Adrenal gland (tissue), 12 donors: ENCODE data around the gene CGB1. TPM values are rescaled to one million over a fixed set of nuclear protein-coding genes. Genes with fewer than 3 reads are reported as not detected.

ENCODE experiments used
- DNase-seq, 7 donors: peaks; one replicate each; pipeline ENCODE4 v3.0.0-alpha.2; 2019 to 2020
- H3K27ac ChIP-seq, 5 donors: fragments of 200-600 bp; sonication (generic) in 4 of 5; 1 replicate in 3 of 5; 2 replicates in 2 of 5; pipeline versions ENCODE4 v1.5.1 to v1.8.0; 2016 to 2020; ENCODE audit warnings: mild to moderate bottlenecking in 1 of 5
- H3K27me3 ChIP-seq: fragments of 200-600 bp; 2 replicates; pipeline ENCODE4 v1.8.0; 2021
- H3K36me3 ChIP-seq, 2 donors: fragments of 200-600 bp; replicated peaks in 1 of 2; 1 replicate in 1 of 2; 2 replicates in 1 of 2; pipeline versions ENCODE4 v1.5.1 to v1.8.0; 2018 to 2022
- H3K4me1 ChIP-seq, 2 donors: fragments of 200-600 bp; replicated peaks in 1 of 2; 1 replicate in 1 of 2; 2 replicates in 1 of 2; pipeline versions ENCODE4 v1.5.1 to v1.8.0; 2018 to 2021
- H3K4me3 ChIP-seq, 4 donors: fragments of 200-600 bp; sonication (generic) in 3 of 4; one replicate each; pipeline ENCODE4 v1.5.1; 2016 to 2018
- H3K9me3 ChIP-seq, 3 donors: fragments of 200-600 bp; sonication (generic) in 1 of 3; replicated peaks in 1 of 3; 1 replicate in 2 of 3; 2 replicates in 1 of 3; pipeline versions ENCODE4 v1.5.1 to v1.8.0; 2016 to 2021
- POLR2A ChIP-seq, 2 donors: fragments of 450-650 bp; IDR thresholded peaks; one replicate each; pipeline ENCODE4 v1.6.1; 2017; ENCODE audit warnings: antibody characterized with exemption in 2 of 2, mild to moderate bottlenecking in 2 of 2, moderate library complexity in 1 of 2
- WGBS, 4 donors: extraction: QIAGEN DNeasy Blood & Tissue Kit in 2 of 4; methylation state at CpG; one replicate each; pipeline versions ENCODE4 v1.1.5 to v1.1.7; 2013 to 2017; 5-methylcytosine and 5-hydroxymethylcytosine counted together
- intact Hi-C, 2 donors: fragments of 100-400 bp; cut with DNase I; formaldehyde crosslinking; loops; one replicate each; pipeline versions ENCODE4 v1.14.1 to v1.15.0; 2022 to 2023
- polyA plus RNA-seq, 3 donors: library from polyadenylated mRNA; stranded (reverse); fragments of 200-250 nt in 2 of 3; fragments of 350-450 nt in 1 of 3; fragmentation: Illumina TruSeq in 1 of 3; extraction: RNeasy Lipid Tissue Mini Kit (QIAGEN cat#74804) in 1 of 3; gene quantifications; one replicate each; pipeline ENCODE4 v1.2.3, GENCODE V29; 2013 to 2014
- total RNA-seq, 9 donors: library from RNA; depleted of rRNA in 4 of 9; stranded (reverse); fragments of >200 nt in 4 of 9; fragments of 120-200 nt in 1 of 9; fragmentation: NEBNext Ultra II Directional in 1 of 9; extraction: Animal tissue kit (Norgen Biotek cat#: 25700) in 1 of 9; gene quantifications; one replicate each; pipeline versions ENCODE4 v1.1.0 to v1.2.4, GENCODE V29; 2013 to 2023
- TF ChIP-seq, protein P1 (sequence below), 6 experiments: fragments of 450-650 bp in 4 of 6; fragments of 200-600 bp in 2 of 6; sonication (generic) in 1 of 6; IDR thresholded peaks; 1 replicate in 5 of 6; 2 replicates in 1 of 6; pipeline versions ENCODE4 v1.5.1 to v1.8.0; 2016 to 2021; ENCODE audit warnings: antibody characterized with exemption in 6 of 6, mild to moderate bottlenecking in 2 of 6, moderate library complexity in 1 of 6
- donor health status: healthy with polysubstance abuse.
- donor health status: Bipolar disorder and iron deficiency.
- donor health status: DM: yes; HTN: yes; CAD: no.
- donor health status: DM: no; HTN: no; CAD: no.
- donor health status: DM: no; HTN: no; CAD: no.
- donor health status: DM: yes; HTN: yes; CAD: no.

Gene CGB1
- total and polyA plus RNA-seq, 12 donors: 0.53 TPM; not detected in 11

DNA sequence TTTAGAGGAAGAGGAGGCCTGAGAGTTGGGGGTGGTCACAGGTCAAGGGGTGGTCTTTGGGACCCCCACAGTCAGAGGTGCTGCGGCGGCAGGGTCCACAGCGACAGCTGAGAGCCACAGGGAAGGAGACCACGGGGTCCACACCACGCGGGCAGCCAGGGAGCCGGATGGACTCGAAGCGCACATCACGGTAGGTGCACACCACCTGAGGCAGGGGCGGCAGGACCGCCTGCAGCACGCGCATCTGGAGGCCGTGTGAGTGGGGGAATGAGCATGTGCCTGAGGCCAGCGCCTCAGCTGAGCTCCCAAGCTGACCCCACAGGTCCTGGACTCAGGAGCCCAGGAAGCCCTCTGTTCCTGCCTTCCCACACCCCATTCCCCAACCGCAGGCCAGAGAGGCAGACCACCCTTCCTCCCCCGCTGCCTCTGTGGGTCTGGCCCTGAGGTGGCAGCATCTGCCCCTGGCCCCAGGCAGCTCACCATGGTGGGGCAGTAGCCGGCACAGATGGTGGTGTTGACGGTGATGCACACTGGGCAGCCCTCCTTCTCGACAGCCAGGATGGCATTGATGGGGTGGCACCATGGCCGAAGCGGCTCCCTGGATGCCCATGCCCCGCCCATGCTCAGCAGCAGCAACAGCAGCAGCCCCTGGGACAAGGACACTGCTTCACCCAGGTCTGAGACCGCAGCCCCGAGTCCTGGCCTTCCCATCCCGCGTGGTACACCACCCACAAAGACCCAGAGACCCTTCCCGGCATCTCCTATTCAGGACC is 20.4 kb downstream of the CGB1 start:
- 90 to 96% (median 93%) methylated on average over 9 to 26 of the region's 29 CpGs for WGBS, 4 donors
- intact Hi-C loops: no loop called here
- Histone ChIP-seq H3K9me3 (no peaks in the 10 kb centered on the region), H3K27ac (no peak overlapping the region), H3K4me1 (peaks cover 3 to 19% of the 10 kb centered on the region in 2 donors), H3K27me3 (no peaks in the 10 kb centered on the region), H3K36me3 (peaks cover 0 to 11% of the 10 kb centered on the region in 2 donors), H3K4me3 (no peak overlapping the region)
- no peak for DNase-seq
- TF ChIP-seq POLR2A (IDR thresholded peaks at IDR 0.05): no peak
- TF ChIP-seq, protein P1, sequence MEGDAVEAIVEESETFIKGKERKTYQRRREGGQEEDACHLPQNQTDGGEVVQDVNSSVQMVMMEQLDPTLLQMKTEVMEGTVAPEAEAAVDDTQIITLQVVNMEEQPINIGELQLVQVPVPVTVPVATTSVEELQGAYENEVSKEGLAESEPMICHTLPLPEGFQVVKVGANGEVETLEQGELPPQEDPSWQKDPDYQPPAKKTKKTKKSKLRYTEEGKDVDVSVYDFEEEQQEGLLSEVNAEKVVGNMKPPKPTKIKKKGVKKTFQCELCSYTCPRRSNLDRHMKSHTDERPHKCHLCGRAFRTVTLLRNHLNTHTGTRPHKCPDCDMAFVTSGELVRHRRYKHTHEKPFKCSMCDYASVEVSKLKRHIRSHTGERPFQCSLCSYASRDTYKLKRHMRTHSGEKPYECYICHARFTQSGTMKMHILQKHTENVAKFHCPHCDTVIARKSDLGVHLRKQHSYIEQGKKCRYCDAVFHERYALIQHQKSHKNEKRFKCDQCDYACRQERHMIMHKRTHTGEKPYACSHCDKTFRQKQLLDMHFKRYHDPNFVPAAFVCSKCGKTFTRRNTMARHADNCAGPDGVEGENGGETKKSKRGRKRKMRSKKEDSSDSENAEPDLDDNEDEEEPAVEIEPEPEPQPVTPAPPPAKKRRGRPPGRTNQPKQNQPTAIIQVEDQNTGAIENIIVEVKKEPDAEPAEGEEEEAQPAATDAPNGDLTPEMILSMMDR (IDR thresholded peaks at IDR 0.05): no peak

DNA sequence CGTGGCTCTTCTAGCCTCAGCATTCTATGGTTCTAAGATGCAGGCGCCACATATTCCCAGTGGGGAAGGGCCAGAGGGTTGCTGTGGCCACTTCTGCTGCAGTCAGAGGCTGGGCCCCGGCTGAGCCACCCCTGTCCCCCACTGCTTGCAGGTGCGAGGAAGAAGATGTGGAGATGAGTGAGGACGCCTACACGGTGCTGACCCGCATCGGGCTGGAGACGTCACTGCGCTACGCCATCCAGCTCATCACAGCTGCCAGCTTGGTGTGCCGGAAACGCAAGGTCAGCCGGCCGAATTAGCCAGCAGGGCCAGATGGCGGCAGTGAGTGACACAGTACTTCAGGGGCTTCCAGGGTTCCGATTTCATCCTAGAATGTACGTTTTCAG is 21.8 kb downstream of the CGB1 start:
- H3K4me3 ChIP-seq: no peak overlapping the region
- WGBS, 4 donors: 91 to 94% (median 93%) methylated on average over 14 to 18 of the region's 18 CpGs
- H3K36me3 ChIP-seq: peaks cover 0 to 21% of the 10 kb centered on the region in 2 donors
- peaks cover 3 to 19% of the 10 kb centered on the region in 2 donors for H3K4me1 ChIP-seq
- TF ChIP-seq POLR2A (IDR thresholded peaks at IDR 0.05): no peak
- TF ChIP-seq, protein P1 (IDR thresholded peaks at IDR 0.05): no peak
- H3K27ac ChIP-seq: no peak overlapping the region
- DNase-seq: no peak
- no peaks in the 10 kb centered on the region for H3K27me3 ChIP-seq
- intact Hi-C loops: no loop called here
- no peaks in the 10 kb centered on the region for H3K9me3 ChIP-seq

DNA sequence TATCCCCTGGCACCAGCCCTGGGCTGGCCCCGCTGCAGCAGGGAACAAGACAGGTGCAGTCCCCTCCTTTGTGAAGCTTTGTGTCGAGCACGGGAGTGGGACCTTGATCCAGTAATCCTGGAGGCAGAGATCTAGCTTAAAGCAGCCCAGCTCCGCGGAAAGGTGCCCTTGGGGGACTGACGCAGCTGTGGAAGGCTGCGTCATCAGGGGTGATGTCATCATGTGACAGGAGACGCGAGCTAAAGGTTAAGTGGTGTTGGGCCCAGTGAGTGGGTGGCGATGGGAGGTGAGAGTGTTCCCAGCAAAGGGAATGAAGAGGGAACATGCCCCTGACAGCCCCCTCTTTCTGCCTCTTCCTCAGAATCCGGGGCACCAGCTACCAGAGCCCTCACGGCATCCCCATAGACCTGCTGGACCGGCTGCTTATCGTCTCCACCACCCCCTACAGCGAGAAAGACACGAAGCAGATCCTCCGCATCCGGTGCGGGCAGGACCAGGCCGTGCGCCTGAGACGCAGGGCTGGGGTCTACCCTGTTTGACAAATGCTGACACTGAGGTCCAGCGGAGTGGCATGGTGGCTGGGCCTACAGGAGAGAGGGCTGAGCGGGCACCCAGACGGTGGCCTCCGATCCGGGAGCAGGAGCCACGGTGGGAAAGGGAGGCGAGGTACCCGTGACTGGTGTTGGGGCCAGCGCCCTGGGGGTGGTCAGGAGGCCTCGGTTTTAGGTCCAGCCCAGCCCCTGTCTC is 22.4 kb downstream of the CGB1 start:
- 77 to 82% (median 79%) methylated on average over 21 to 32 of the region's 32 CpGs for WGBS, 4 donors
- peak; percentile 41 to 68 (median 63) for DNase-seq
- no peak overlapping the region for H3K4me3 ChIP-seq
- H3K36me3 ChIP-seq: peaks cover 0 to 27% of the 10 kb centered on the region in 2 donors
- no peaks in the 10 kb centered on the region for H3K27me3 ChIP-seq
- intact Hi-C loops: no loop called here
- TF ChIP-seq, protein P1 (IDR thresholded peaks at IDR 0.05): no peak
- no peak for TF ChIP-seq POLR2A (IDR thresholded peaks at IDR 0.05)
- H3K27ac ChIP-seq: no peak overlapping the region
- peaks cover 3 to 19% of the 10 kb centered on the region in 2 donors for H3K4me1 ChIP-seq
- no peaks in the 10 kb centered on the region for H3K9me3 ChIP-seq

DNA sequence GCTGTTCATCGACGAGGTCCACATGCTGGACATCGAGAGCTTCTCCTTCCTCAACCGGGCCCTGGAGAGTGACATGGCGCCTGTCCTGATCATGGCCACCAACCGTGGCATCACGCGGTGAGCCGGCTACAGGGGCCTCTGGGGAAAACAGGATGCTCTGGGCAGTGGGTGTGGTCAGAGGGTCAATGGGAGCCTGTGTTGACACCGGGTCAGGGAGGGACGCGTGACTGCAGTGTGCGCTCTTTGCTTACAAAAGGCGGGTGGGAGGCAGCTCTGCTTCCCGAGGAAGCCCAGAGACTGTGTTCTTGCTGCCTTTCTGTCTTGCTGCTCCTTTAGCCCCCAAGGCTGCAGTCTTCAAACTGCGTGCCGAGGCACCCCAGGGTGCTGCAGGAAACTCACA is 25.5 kb downstream of the CGB1 start:
- 84 to 97% (median 88%) methylated on average over 7 to 17 of the region's 17 CpGs for WGBS, 4 donors
- Histone ChIP-seq H3K36me3 (peaks cover 0 to 44% of the 10 kb centered on the region in 2 donors), H3K9me3 (no peaks in the 10 kb centered on the region), H3K27ac (no peak overlapping the region), H3K27me3 (no peaks in the 10 kb centered on the region), H3K4me3 (no peak overlapping the region), H3K4me1 (no peaks in the 10 kb centered on the region)
- DNase-seq: no peak
- no peak for TF ChIP-seq POLR2A (IDR thresholded peaks at IDR 0.05)
- TF ChIP-seq, protein P1 (IDR thresholded peaks at IDR 0.05): no peak
- intact Hi-C loops: no loop called here
